CD4-positive, alpha-beta T cell treated with Interleukin-15 for 1 hour (primary cell): ENCODE measurements around the gene ODAD3.

Experiments
- DNase-seq: peaks from one replicate; pipeline ENCODE4 v3.0.0-alpha.2; 2020

The ODAD3 gene

GRCh38 chr19:11373885-11374432 lies 61.0 kb downstream of the ODAD3 start:
- no peak for DNase-seq

- no peak for DNase-seq
Measured at GRCh38 chr19:11373166-11373884, 61.6 kb downstream of the ODAD3 start.

DNA sequence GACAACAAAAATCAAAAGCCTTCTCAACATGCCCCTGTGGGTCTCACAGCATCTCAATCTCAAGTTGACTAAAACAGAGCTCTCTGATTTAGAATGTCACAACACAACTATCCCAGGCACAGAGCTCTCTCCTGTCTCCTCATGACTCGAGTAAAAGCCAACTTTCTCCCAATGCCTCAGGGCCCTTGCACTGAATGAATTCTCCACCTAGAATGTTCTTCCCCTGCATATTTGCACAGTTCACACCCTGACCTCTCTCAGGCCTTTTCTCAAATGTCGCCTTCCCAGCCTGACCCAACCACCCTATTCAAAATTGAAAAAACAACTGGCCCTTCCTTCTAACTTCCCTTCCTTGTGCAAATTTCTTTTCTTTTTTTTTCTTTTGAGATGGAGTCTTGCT lies 64.2 kb downstream of the ODAD3 start:
- DNase-seq: no peak
